KOPT-K1 (cell line): ENCODE data around the gene DTNB.
"Not testable (repeated sequence)": the region's sequence is repeated elsewhere in the genome, so short reads cannot be mapped to it uniquely, and the experiment has no call there.

Experiments
- H3K27ac ChIP-seq: fragments of 200-600 bp; sonication (generic); 2 replicates; pipeline ENCODE4 v1.5.1; 2016; ENCODE audit warnings: antibody characterized with exemption, mild to moderate bottlenecking, low read depth, low read length; ENCODE audit not compliant: poor library complexity, severe bottlenecking
- H3K36me3 ChIP-seq: fragments of 200-600 bp; sonication (generic); 2 replicates; pipeline ENCODE4 v1.5.1; 2017; ENCODE audit warnings: antibody characterized with exemption, mild to moderate bottlenecking, low read length, moderate library complexity; ENCODE audit not compliant: insufficient read depth
- H3K9me3 ChIP-seq: fragments of 200-600 bp; sonication (generic); 2 replicates; pipeline ENCODE4 v1.5.1; 2017; ENCODE audit warnings: antibody characterized with exemption, low read length, mild to moderate bottlenecking; ENCODE audit not compliant: insufficient read depth, poor library complexity, severe bottlenecking

DTNB gene

DNA sequence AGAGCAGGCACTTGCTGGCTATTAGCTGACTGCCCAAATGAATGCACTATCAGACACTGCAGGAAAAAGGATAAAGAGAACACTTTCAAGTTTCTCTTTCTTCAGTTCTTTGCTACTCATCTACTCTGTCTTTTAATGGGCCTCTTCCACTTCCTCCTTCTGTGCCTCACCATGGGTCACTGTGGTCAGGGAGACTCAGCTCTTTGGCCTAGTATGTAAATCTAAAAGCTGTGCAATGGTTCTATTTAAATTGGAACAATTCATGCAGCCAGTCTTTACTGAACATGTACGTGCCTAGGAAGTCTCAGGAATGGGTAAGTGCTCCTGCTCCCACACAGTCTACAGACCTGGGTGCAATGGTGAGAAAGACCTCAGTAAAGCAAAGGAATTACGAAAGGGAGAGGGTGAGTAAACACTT, 252.5 kb downstream of the DTNB start:
- no peaks in the 10 kb centered on the region for H3K36me3 ChIP-seq
- H3K27ac ChIP-seq = no peak overlapping the region
- H3K9me3 ChIP-seq = no peaks in the 10 kb centered on the region

DNA sequence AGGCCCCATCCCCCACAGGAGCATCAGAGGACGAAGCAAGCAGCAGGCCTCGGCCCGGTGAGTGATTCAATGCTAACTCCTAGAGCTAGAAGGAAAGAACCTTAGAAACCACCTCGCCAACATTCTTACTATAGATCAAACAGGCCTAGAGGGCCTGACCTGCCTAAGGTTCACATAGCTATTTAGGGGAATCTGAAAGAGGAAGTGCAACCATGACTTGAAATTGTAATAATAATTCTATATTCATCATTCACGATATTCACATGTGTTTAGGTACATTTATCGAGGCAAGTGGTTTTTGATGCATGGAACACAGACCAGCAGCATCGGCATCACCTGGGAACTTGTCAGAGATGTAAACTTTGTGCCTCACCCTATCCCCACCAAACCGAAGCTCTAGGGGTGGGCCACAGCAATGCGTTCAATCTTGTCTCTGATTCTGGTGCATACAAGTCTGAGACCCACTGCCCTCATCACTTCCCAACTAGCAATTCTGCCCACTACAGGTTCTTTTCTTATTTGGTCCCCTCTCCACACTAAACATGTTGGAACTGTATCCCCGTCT, 253.6 kb downstream of the DTNB start:
- Histone ChIP-seq H3K9me3 (no peaks in the 10 kb centered on the region), H3K36me3 (no peaks in the 10 kb centered on the region), H3K27ac (no peak overlapping the region)

DNA sequence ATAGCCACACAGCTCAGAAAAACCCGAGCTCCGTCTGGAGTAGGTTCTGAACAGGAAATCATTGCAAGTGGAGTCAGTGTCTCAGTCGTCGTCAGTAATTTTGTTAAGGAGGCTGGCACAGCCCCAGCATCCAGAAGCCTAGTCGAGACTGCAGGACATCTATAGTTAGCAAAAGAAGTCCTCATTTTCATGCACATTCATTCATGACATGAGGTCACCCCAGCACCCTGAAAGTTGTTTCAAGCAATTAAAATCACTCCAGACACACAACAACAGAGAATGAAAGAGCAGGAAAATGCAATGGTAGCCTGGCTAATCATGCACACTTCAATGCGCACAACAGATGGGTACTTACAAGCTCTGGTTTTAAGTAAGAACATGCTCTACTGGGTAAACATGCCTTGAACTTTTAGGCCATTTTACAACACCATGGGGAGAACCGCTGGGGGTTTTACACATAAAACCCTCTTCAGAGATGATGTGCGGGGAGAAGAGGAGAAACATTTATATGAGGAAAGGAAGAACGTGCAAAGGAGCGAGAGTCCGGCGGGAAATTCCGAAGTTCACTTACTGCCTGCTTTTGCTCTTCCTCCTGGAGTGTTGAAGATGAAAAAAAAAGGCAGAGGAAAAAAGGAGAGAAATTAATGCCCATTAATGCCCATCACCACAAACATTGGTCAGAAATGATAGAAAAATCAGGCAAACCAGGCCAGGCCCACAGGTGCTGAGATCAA, 254.3 kb downstream of the DTNB start:
- no peak overlapping the region for H3K27ac ChIP-seq
- H3K36me3 ChIP-seq = no peaks in the 10 kb centered on the region
- H3K9me3 ChIP-seq = no peaks in the 10 kb centered on the region

DNA sequence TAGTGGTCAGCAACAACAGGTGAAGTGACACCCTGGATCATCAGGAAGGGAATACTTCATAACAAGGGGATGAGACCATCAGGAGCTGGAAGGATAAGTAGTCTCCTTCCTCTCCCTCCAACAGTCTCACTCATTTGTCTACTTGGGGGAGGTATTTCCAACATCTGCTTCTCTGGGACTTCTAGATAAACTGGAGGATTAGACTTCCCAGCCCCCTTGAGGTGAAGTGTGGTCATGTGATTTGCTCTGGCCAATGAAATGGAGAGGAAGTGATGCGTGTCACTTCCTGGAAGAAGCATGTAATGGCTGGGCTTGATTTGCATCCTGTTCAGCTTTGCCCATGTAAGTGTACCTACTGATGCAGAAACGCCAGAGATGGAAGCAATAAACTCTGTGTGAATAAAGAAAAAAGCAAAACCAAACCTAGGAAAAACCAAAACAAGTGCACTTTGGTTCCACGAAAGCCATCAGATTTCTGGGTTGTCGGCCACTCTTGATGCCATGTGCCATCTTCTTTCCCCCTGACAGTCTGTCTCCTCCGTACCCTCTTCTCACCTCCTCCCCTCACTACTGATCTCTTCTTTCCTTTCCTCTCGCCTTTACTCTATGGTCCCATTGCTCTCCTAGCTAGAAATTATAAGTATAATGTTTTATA, 255.5 kb downstream of the DTNB start:
- Histone ChIP-seq H3K9me3 (no peaks in the 10 kb centered on the region), H3K36me3 (no peaks in the 10 kb centered on the region), H3K27ac (no peak overlapping the region)

DNA sequence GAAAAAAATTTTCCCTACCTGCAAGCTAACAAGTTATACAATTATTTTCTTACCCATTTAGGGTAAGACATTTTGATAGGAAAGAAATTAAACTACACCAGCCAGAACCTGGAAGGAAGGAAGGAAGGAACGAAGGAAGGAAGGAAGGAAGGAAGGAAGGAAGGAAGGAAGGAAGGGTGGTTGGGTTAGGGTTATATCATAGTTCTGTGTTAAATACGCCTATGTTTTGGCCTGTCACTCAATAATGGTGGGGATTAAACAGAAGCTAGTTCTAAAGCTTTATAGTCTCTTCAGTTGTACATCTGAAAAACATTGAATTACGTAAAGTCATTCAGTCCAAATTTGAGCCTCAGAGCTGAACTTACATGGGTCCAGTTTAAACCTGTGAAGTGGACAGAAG, 256.7 kb downstream of the DTNB start:
- Histone ChIP-seq H3K36me3 (no peaks in the 10 kb centered on the region), H3K9me3 (no peaks in the 10 kb centered on the region), H3K27ac (no peak overlapping the region)

DNA sequence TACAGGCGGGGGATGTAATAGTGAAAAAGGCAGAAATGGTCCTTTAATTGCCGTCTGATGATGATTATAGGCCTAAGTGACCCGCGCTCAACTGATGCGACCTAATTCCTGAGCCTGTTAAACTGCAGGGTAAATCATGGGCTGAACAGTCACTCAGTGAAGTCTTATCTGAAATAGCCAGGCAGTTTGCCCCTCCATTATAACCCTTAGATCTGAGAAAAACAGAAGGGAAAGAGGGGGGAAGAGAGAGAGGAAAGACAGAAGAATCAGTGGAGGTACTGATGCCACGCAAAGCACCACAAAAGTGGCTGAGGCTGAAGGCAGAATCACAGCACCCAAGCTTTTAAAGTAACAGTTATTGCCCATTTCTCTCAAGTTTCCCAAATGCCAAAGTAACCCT, 258.6 kb downstream of the DTNB start:
- Histone ChIP-seq H3K36me3 (no peaks in the 10 kb centered on the region), H3K9me3 (no peaks in the 10 kb centered on the region), H3K27ac (no peak overlapping the region)

DNA sequence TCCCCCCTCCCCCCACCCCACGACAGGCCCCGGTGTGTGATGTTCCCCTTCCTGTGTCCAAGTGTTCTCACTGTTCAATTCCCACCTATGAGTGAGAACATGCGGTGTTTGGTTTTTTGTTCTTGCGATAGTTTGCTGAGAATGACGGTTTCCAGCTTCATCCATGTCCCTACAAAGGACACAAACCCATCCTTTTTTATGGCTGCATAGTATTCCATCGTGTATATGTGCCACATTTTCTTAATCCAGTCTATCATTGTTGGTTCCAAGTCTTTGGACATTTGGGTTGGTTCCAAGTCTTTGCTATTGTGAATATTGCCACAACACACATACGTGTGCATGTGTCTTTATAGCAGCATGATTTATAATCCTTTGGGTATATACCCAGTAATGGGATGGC, 260.0 kb downstream of the DTNB start:
- H3K36me3 ChIP-seq = not testable (repeated sequence)

DNA sequence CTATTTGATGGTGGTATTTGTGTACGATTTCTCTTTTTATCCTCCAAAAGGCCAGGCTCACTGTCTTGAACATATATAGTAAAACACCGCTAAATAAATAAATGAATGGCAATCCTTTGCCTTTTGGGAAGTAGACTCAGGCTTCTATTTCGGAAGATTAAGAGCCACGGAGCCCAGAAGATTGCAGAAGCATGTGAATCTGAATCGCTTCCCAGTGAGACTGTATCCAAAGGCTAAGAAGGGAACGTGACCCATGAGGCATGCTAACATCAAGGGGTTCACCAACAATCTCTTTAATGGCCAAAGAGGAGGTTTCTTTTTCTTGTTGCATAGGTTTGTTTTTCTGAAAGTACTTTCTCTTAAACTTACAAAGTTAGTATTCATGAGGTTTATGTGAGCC, 261.6 kb downstream of the DTNB start:
- Histone ChIP-seq H3K9me3 (no peaks in the 10 kb centered on the region), H3K27ac (no peak overlapping the region), H3K36me3 (no peaks in the 10 kb centered on the region)

More for the DNA sequence above, 260.0 kb downstream of the DTNB start:
- not testable (repeated sequence) for H3K9me3 ChIP-seq, H3K27ac ChIP-seq

DNA sequence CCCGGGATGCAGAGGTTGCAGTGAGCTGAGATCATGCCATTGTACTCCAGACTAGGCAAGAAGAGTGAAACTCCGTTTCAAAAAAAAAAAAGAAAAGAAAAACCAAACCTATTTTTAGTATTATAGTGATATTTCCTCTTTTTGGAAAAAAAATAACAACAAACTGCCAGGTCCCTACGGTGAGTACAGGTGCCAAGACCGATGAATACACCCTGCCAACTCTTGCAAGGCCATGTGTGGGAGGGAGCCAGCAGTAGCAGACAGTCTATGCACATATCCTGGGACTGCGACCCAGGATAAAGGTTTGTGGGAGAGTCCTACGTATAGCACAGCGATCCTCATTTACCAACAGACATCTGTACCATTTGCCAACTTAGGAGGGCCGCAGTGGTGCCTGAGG, 262.1 kb downstream of the DTNB start:
- no peak overlapping the region for H3K27ac ChIP-seq
- no peaks in the 10 kb centered on the region for H3K9me3 ChIP-seq
- H3K36me3 ChIP-seq = no peaks in the 10 kb centered on the region

DNA sequence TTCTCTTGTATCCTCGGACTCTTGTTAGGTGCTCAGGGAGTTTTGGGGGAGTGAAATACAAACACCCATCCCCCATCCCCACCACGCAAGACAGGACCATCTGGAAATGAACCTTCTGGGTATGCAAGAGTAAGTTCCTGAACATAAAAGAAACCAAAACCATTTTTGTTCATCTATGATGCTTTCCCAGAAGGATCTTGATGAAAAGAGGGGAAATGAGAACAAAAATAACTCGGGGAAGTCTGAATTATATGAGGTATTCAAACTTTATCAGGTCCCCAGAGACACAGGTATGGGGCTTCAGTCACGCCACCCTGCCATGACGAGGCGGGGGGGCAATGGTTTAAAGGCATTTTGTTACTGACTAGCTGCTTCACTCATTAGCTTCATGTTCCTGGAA, 263.0 kb downstream of the DTNB start:
- Histone ChIP-seq H3K27ac (no peak overlapping the region), H3K36me3 (no peaks in the 10 kb centered on the region), H3K9me3 (no peaks in the 10 kb centered on the region)

DNA sequence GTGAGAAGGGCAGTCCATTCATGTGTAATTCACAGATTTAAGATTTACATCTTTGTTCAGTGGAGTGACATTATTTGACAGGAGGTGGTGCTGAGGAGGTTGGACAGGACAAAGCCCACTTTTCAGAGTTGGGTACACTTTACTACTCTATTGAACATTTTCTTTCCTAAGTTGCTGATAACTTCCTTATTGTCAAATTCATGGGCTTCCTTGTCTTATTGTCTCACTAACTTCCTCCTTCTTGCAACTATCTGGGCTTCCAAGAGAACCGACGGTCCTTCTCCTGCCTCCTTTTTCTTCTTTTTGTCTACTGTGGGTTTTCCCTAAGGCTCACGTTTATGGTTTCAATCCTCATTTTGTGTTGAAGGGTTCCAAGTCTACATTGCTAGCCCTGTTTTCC, 263.9 kb downstream of the DTNB start:
- no peaks in the 10 kb centered on the region for H3K9me3 ChIP-seq
- H3K36me3 ChIP-seq = no peaks in the 10 kb centered on the region
- H3K27ac ChIP-seq = no peak overlapping the region

DNA sequence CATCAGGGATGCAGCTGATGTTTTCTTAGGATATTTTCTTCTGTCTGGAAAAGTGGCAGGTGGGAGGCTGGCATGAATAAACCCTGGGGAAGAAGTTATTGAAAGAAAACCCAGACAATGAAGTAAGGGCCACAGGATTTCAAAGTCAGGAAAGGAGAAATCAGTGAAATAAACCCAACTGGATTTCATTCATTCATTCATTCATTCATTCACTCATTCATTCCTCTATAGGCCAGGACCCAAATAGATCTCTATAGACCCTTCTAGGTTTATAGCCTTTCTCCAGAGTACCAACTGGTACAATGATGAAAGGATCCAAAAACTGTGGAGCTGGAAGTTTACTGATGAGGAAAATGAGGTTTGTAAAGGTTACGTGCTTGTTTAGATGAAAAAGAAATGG, 264.3 kb downstream of the DTNB start:
- H3K27ac ChIP-seq = no peak overlapping the region
- no peaks in the 10 kb centered on the region for H3K36me3 ChIP-seq
- H3K9me3 ChIP-seq = no peaks in the 10 kb centered on the region

DNA sequence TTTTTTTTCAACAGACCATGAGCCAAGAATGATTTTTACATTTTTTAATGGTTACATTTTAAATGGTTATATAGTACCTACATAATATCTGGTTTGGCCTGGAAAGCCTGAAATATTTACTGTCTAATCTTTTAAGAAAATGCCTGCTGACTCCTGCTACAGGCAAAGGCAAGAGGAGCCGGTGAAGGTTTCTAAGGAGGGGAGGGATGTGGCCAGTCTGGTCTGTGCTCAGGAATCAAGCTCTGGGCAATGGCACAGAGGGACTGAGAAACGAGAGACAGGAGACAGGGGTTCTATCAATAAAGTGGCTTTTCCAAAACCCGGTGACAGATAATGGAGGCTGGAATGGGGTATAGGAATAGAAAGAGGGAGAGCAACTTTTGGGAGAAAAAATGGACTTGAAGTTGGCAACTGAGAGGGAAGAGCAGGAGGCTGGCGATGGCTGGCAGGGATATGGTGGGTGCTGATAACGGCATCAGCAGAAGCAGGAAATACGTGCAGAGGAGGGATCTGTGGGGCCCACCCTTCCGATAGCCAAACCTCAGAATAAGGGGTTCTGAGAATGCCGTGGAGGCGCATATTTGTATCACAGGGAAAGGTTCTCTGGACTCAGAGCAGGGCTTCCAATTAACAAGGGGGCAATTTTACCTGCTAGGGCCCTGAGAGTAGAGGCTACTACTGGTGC, 267.6 kb downstream of the DTNB start:
- Histone ChIP-seq H3K9me3 (no peaks in the 10 kb centered on the region), H3K27ac (no peak overlapping the region), H3K36me3 (no peaks in the 10 kb centered on the region)

DNA sequence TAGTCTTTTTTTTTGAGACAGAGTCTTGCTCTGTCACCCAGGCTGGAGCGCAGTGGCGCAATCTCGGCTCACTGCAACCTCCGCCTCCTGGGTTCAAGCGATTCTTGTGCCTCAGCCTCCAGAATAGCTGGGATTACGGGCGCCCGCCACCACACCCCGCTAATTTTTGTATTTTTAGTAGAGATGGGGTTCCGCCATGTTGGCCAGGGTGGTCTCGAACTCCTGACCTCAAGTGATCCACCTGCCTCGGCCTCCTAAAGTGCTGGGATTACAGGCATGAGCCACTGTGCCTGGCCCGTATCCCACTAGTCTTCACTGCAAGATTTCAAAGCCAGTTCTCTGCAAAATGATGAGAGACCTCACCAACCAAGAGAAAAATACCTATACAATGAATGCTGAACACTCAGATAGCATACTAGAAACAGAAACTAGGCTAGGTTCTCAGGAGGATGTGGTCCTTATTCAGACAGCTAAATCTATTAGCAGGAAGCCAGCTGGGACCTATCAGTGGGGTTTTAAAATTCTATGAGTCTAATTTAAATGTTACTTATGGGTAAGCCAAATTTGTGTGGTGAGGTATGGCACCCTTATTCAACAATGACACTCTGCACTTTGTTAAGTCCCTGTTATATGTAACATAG, 270.1 kb downstream of the DTNB start:
- not testable (repeated sequence) for H3K9me3 ChIP-seq, H3K27ac ChIP-seq, H3K36me3 ChIP-seq

DNA sequence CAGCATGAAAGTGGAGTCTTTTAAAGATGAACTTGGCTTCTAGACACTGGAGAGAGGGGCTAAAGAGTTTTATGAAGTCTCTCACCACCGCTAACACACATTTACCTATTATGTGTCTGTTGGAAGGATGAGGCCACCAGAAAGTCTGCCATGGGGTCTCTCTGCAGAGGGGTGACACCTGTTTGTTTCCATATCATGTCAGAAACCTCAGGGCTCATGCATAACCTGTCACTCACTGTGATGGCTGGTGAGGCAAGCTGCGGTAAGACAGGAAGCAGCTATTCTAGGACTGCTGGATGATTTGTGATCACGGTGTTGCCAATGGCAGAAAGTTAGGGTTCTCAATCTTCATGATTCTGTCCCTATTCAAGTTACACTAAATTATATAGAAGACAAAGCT, 270.9 kb downstream of the DTNB start:
- Histone ChIP-seq H3K36me3 (no peaks in the 10 kb centered on the region), H3K9me3 (no peaks in the 10 kb centered on the region), H3K27ac (no peak overlapping the region)
